Large intestine (tissue), 12 donors: ENCODE results near the gene PARD3. TPM values are rescaled to one million over a fixed set of nuclear protein-coding genes. Genes with fewer than 3 reads are reported as not detected.

ENCODE experiments used
- DNase-seq, 2 donors: peaks; one replicate each; pipeline versions ENCODE4 v3.0.0 to v3.0.0-alpha.2; 2013
- H3K27ac ChIP-seq: one replicate; pipeline ENCODE4 v1.5.1; 2013; ENCODE audit warnings: low read length
- H3K27me3 ChIP-seq: 2 replicates; pipeline ENCODE4 v1.6.1; 2013; ENCODE audit warnings: low read length; ENCODE audit not compliant: control insufficient read depth, insufficient read depth
- H3K36me3 ChIP-seq: 2 replicates; pipeline ENCODE4 v1.6.1; 2013; ENCODE audit warnings: low read length; ENCODE audit not compliant: control insufficient read depth, insufficient read depth
- H3K4me1 ChIP-seq: one replicate; pipeline ENCODE4 v1.6.1; 2013; ENCODE audit warnings: low read length; ENCODE audit not compliant: control insufficient read depth, insufficient read depth
- H3K4me3 ChIP-seq: one replicate; pipeline ENCODE4 v1.5.1; 2013; ENCODE audit warnings: low read length
- H3K9me3 ChIP-seq: one replicate; pipeline ENCODE4 v1.6.1; 2013; ENCODE audit warnings: mild to moderate bottlenecking, low read depth, low read length, moderate library complexity; ENCODE audit not compliant: control insufficient read depth
- WGBS: methylation state at CpG from one replicate; pipeline ENCODE4 v1.1.5; 2013; ENCODE audit warnings: low lambda C conversion rate; ENCODE audit not compliant: insufficient coverage; 5-methylcytosine and 5-hydroxymethylcytosine counted together
- long read RNA-seq, 11 donors: transcript quantifications; one replicate each; lab custom pipeline, GENCODE V29; 2026
- polyA plus RNA-seq: library from polyadenylated mRNA; unstranded; fragments of 120-200 nt; gene quantifications from one replicate; pipeline ENCODE4 v1.2.1, GENCODE V29; 2013

PARD3 gene
- 25.5 TPM for polyA plus RNA-seq
- long read RNA-seq, donor 1 = 0 reads
- long read RNA-seq, donor 2 = 0 reads
- long read RNA-seq, donor 3 = 0 reads
- long read RNA-seq, donor 4 = 0 reads
- long read RNA-seq, donor 5, partial matches to known transcripts = 0 of 1 reads
- long read RNA-seq, donor 5, other reads (novel, unspliced or antisense) = 0 of 1 reads
- long read RNA-seq, donor 6, partial matches to known transcripts = 13 of 13 reads
- long read RNA-seq, donor 6, other reads (novel, unspliced or antisense) = 0 of 13 reads
- long read RNA-seq, donor 7 = 0 reads
- long read RNA-seq, donor 8 = 0 reads
- long read RNA-seq, donor 9 = 0 reads
- long read RNA-seq, donor 10 = 0 reads
- long read RNA-seq, donor 11 = 0 reads

- DNase-seq = peak; percentile 59 to 70
- no CpG with 5 or more reads among the region's 82 CpGs for WGBS
- H3K4me3 ChIP-seq = peak within 1 kb of the TSS; percentile 90
- H3K36me3 ChIP-seq = no peaks in the 10 kb centered on the region
- H3K4me1 ChIP-seq = peaks cover 17% of the 10 kb centered on the region
- no peaks in the 10 kb centered on the region for H3K27me3 ChIP-seq
- no peaks in the 10 kb centered on the region for H3K9me3 ChIP-seq
- peak within 1 kb of the TSS; percentile 47 for H3K27ac ChIP-seq
These were observed at the start of gene PARD3 for GRCh38 chr10:34815185-34816084. PARD3 (minus strand) TSS chr10:34815296; CDS start chr10:34814995, 301 bp downstream.

GRCh38 chr10:34864149-34865067 lies 49.3 kb upstream of the PARD3 start:
- Histone ChIP-seq H3K27ac (no peak overlapping the region), H3K36me3 (no peaks in the 10 kb centered on the region), H3K4me1 (peaks cover 14% of the 10 kb centered on the region), H3K27me3 (no peaks in the 10 kb centered on the region), H3K4me3 (no peak overlapping the region), H3K9me3 (no peaks in the 10 kb centered on the region)
- WGBS = 49% methylated on average over 4 of the region's 12 CpGs
- peak in 1 of 2 donors; percentile 54 for DNase-seq

GRCh38 chr10:34862892-34863291 lies 47.8 kb upstream of the PARD3 start:
- Histone ChIP-seq H3K27me3 (no peaks in the 10 kb centered on the region), H3K27ac (no peak overlapping the region), H3K4me1 (peaks cover 14% of the 10 kb centered on the region), H3K36me3 (no peaks in the 10 kb centered on the region), H3K4me3 (no peak overlapping the region), H3K9me3 (no peaks in the 10 kb centered on the region)
- DNase-seq = peak in 1 of 2 donors; percentile 54
- no CpG with 5 or more reads among the region's 3 CpGs for WGBS

- peaks cover 14% of the 10 kb centered on the region for H3K4me1 ChIP-seq
- peak in 1 of 2 donors; percentile 38 for DNase-seq
- no peak overlapping the region for H3K27ac ChIP-seq
- no peaks in the 10 kb centered on the region for H3K36me3 ChIP-seq
- H3K9me3 ChIP-seq = no peaks in the 10 kb centered on the region
- no peak overlapping the region for H3K4me3 ChIP-seq
- 50% methylated on average over 1 of the region's 8 CpGs for WGBS
- no peaks in the 10 kb centered on the region for H3K27me3 ChIP-seq
These were observed 46.4 kb upstream of the PARD3 start for GRCh38 chr10:34861293-34862021.

GRCh38 chr10:34859170-34859569 lies 44.1 kb upstream of the PARD3 start:
- Histone ChIP-seq H3K27me3 (no peaks in the 10 kb centered on the region), H3K4me3 (no peak overlapping the region), H3K9me3 (no peaks in the 10 kb centered on the region), H3K4me1 (peaks cover 12% of the 10 kb centered on the region), H3K36me3 (no peaks in the 10 kb centered on the region), H3K27ac (no peak overlapping the region)
- DNase-seq = no peak

- Histone ChIP-seq H3K4me3 (no peak overlapping the region), H3K4me1 (peaks cover 5% of the 10 kb centered on the region), H3K27me3 (no peaks in the 10 kb centered on the region), H3K9me3 (no peaks in the 10 kb centered on the region), H3K27ac (no peak overlapping the region), H3K36me3 (no peaks in the 10 kb centered on the region)
- DNase-seq = no peak
- WGBS = no CpG with 5 or more reads among the region's 8 CpGs
These were observed 42.9 kb upstream of the PARD3 start for GRCh38 chr10:34858003-34858402.

GRCh38 chr10:34854147-34854601 lies 39.1 kb upstream of the PARD3 start:
- Histone ChIP-seq H3K36me3 (no peaks in the 10 kb centered on the region), H3K4me3 (no peak overlapping the region), H3K27ac (no peak overlapping the region), H3K4me1 (no peaks in the 10 kb centered on the region), H3K27me3 (no peaks in the 10 kb centered on the region), H3K9me3 (no peaks in the 10 kb centered on the region)
- WGBS = 51% methylated on average over 5 of the region's 6 CpGs
- peak in 1 of 2 donors; percentile 19 for DNase-seq

- no peak for DNase-seq
- Histone ChIP-seq H3K4me1 (no peaks in the 10 kb centered on the region), H3K4me3 (no peak overlapping the region), H3K36me3 (no peaks in the 10 kb centered on the region), H3K27ac (no peak overlapping the region), H3K27me3 (no peaks in the 10 kb centered on the region), H3K9me3 (no peaks in the 10 kb centered on the region)
- WGBS = no CpG with 5 or more reads among the region's 4 CpGs
These were observed 38.3 kb upstream of the PARD3 start for GRCh38 chr10:34853357-34853756.

- H3K4me1 ChIP-seq = no peaks in the 10 kb centered on the region
- 100% methylated on average over 2 of the region's 3 CpGs for WGBS
- no peak for DNase-seq
- H3K27me3 ChIP-seq = no peaks in the 10 kb centered on the region
- no peaks in the 10 kb centered on the region for H3K36me3 ChIP-seq
- no peak overlapping the region for H3K4me3 ChIP-seq
- H3K27ac ChIP-seq = no peak overlapping the region
- H3K9me3 ChIP-seq = no peaks in the 10 kb centered on the region
These were observed 35.5 kb upstream of the PARD3 start for GRCh38 chr10:34850558-34850957.
